GM10266 (cell line): ENCODE results near the gene ENOPH1.
"Not testable (repeated sequence)": the region's sequence is repeated elsewhere in the genome, so short reads cannot be mapped to it uniquely, and the experiment has no call there.

ENCODE experiments used
- DNase-seq: peaks from one replicate; pipeline ENCODE4 v3.0.0; 2012; ENCODE audit errors: extremely low spot score
- TF ChIP-seq, protein P1 (sequence below): IDR thresholded peaks from 2 replicates; pipeline ENCODE4 v1.5.1; 2012; ENCODE audit warnings: mild to moderate bottlenecking, low read depth; ENCODE audit not compliant: control insufficient read depth, insufficient read depth; ENCODE audit errors: missing control alignments

Gene ENOPH1

DNA sequence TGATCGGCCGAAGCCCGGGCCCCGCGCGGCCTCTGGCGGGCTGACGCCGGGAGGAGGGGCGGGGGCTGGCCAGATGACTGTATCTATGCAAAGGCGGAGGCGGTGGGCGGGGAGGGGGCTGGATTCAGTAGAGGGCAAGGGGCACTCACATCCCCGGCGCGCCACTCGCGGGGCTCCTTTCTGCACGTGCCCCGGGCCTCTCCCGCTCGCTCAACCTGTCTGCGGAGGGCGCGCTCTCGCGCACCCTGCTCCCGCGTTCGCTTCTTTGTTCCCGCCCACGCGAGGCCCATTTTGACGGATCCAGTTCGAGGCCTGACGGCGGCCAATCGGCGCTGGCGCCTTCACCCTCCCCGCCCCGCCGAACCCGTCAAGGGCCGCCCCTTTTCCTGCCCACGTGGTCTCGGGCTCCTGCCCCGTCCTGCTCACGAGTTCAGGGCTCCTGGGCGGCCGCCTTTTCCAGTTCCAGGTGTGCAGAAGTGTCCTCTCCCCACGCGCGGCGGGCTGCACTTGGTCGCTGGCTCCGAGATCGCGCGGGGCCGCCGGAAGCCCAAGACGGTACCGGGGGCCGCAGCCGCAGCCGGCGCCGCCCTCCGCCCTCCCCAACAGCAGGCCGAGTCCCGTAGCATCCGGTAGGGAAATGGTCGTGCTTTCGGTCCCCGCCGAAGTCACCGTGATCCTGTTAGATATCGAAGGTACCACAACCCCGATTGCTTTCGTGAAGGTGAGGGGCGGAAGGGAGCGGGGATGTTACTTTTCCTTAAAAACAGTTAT lies at the start of gene ENOPH1, which contains the start of gene HNRNPDL:
Gene ENOPH1, plus strand, starts transcription at position 398 of the 771 bp plus-strand sequence. Its CDS starts 240 bp downstream, at position 638.
Gene HNRNPDL, minus strand, starts transcription at position 270 of the 771 bp plus-strand sequence. CDS start 772 bp downstream, outside the sequence.
- TF ChIP-seq, protein P1, sequence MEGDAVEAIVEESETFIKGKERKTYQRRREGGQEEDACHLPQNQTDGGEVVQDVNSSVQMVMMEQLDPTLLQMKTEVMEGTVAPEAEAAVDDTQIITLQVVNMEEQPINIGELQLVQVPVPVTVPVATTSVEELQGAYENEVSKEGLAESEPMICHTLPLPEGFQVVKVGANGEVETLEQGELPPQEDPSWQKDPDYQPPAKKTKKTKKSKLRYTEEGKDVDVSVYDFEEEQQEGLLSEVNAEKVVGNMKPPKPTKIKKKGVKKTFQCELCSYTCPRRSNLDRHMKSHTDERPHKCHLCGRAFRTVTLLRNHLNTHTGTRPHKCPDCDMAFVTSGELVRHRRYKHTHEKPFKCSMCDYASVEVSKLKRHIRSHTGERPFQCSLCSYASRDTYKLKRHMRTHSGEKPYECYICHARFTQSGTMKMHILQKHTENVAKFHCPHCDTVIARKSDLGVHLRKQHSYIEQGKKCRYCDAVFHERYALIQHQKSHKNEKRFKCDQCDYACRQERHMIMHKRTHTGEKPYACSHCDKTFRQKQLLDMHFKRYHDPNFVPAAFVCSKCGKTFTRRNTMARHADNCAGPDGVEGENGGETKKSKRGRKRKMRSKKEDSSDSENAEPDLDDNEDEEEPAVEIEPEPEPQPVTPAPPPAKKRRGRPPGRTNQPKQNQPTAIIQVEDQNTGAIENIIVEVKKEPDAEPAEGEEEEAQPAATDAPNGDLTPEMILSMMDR, result peak; percentile 17
- DNase-seq, result peak; percentile 96

DNA sequence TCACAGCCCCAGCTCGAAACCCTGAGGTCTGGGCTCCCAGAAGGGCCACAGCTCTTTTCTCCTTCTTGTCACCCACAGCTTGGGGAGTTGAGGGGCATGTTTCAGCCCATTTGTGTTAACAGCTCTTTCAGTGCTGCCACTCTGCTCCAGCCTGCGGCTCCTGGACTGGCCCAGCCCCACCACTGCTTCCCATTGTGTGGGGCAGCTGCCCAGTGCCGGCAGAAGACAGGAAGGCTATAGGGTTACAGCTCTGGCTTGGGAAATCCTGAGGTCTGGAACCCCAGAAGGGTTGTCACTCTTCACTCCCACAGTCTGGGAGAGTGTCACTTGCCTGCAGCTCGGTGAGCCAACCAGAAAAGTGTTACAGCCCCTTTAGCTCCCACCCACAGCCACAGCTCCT lies 49.6 kb upstream of the ENOPH1 start:
- TF ChIP-seq, protein P1, result no peak
- DNase-seq, result no peak

- TF ChIP-seq, protein P1, result no peak
- DNase-seq, result no peak
Measured at GRCh38 chr4:82381235-82381634, 49.2 kb upstream of the ENOPH1 start.

DNA sequence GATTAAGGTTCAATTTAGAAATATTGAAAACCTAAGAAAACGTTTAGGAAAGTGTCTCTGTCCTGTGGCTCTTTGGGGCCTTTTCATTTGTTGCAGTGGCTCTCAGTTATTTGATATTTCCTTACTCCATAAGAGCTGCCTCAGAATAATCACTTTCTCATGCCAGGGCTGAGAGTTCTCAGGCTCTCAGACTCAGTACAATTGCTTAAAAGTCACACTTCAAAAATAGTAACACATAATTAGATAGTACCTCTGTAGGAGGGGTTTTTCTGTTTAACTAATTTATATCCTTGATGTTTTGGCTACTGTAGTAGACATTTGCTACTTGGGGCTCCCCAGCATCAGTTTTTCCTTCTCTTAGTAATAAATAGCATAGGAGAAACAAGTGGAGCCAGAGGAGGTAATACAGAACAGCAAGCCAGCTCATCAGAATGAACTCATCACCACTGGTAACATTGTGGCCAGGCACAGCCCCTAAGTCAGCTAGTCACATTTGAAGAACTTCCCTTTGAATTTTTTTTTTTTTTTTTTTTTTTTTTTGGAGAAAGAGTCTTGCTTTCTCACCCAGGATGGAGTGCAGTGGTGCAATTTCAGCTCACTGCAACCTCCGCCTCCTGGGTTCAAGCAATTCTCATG lies 48.6 kb upstream of the ENOPH1 start:
- TF ChIP-seq, protein P1, result no peak

GRCh38 chr4:82382751-82383150 lies 47.6 kb upstream of the ENOPH1 start:
- TF ChIP-seq, protein P1, result no peak
- no peak for DNase-seq

More for the DNA sequence above, 48.6 kb upstream of the ENOPH1 start:
- no peak for DNase-seq

DNA sequence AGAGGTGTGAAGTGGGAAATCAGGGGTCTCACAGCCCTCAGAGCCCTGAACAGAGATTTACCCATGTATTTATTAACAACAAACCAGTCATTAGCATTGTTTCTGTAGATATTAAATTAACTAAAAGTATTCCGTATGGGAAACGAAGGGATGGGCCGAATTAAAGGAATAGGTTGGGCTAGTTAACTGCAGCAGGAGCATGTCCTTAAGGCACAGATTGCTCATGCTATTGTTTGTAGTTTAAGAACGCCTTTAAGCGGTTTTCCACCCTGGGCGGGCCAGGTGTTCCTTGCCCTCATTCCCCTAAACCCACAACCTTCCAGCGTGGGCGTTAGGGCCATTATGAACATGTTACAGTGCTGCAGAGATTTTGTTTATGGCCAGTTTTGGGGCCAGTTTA lies 44.1 kb upstream of the ENOPH1 start:
- DNase-seq, result not testable (repeated sequence)

DNA sequence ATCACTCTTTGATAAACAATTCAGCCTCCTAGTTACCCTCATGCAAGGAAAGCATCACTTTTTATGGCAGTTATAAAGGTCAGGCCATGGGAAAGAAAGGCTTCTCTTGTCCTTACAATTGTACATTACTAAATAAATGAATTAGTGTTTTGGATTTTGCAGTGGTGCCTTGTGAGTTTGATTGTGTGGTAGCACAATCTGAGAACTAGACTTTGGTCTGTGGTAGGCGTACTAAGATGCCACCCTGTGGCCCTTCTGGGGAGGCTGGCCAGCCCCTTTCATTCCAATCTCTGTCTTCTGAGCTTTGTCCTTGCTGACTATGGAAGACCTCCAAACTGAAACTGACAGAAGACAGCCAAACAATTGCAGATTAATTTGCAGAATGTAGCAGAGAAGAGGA lies 42.0 kb upstream of the ENOPH1 start:
- no peak for DNase-seq
- TF ChIP-seq, protein P1, result peak; percentile 8

DNA sequence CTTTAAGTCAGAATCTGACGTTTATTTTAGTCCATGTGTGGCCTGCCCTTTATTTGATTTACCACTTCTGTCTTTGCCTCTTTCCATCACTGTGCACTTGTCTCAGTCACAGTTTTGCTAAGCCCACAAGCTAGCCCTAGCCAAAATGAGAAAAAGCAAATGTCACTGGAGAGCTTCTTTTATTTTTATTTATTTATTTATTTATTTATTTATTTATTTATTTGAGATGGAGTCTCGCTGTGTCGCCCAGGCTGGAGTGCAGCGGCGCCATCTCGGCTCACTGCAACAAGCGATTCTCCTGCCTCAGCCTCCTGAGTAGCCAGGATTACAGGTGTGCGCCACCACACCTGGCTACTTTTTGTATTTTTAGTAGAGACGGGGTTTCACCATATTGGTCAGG lies 40.3 kb upstream of the ENOPH1 start:
- DNase-seq, result not testable (repeated sequence)
